ENCODE results near the gene RYK.

DNA sequence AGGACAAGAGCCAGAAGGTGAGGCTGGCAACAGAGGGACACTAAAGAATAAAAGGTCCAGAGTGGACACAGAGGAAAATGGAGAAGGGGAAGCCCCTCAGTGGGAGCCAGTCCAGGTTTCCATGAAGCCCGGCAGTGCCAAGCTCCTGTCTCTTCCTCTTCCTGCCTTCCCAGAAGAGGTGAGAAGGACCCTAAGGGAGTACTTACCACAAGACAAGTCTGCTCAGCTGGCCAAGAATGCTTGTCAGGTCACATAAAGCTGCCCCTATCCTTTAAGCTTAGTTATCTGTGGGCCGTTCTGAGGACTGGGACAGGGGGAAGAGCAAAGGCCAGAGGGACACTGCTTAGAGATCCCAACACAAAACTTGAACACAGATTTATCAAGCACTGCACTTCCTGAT lies 100.2 kb downstream of the RYK start:
- TF ChIP-seq CTCF (IDR thresholded peaks at IDR 0.05; ENCODE audit: low read depth, low read length) (no peak), POLR2A (IDR thresholded peaks at IDR 0.05; ENCODE audit: extremely low read depth, insufficient read length) (no peak), MAX (IDR thresholded peaks at IDR 0.05; ENCODE audit: low read depth, low read length) (no peak)

Data from NB4 (cell line).